HepG2 (cell line): Measurements from ENCODE around the gene CNTD1.

Source experiments
- AHR ChIP-seq: IDR thresholded peaks from 2 replicates; pipeline ENCODE4 v1.6.1; 2018; ENCODE audit warnings: missing genetic modification reagents, missing compliant biosample characterization
- CTCF ChIP-seq: sonication (generic); formaldehyde crosslinking; IDR thresholded peaks from 2 replicates; pipeline ENCODE4 v1.5.0; 2020; ENCODE audit warnings: mild to moderate bottlenecking, missing genetic modification reagents, moderate library complexity
- EP300 ChIP-seq, 3 experiments: sonication (generic) in 1 of 3; formaldehyde crosslinking in 1 of 3; IDR thresholded peaks; 2 replicates each; pipeline versions ENCODE4 v1.5.1 to v1.6.1; 2011 to 2020; ENCODE audit warnings: low read depth in 2 of 3, low read length in 2 of 3, borderline replicate concordance in 1 of 3, improper control_type of control experiment in 1 of 3, mild to moderate bottlenecking in 1 of 3, missing genetic modification reagents in 1 of 3, moderate library complexity in 1 of 3
- EZH2 ChIP-seq: conservative IDR thresholded peaks from 2 replicates; pipeline ENCODE4 v1.6.1; 2012; ENCODE audit warnings: mild to moderate bottlenecking, low read depth, low read length, moderate library complexity
- IKZF1 ChIP-seq: fragments of 450-650 bp; IDR thresholded peaks from 2 replicates; pipeline ENCODE4 v1.7.1; 2016
- MAZ ChIP-seq, 2 experiments: sonication (generic) in 1 of 2; formaldehyde crosslinking in 1 of 2; IDR thresholded peaks; 2 replicates each; pipeline versions ENCODE4 v1.5.0 to v1.6.1; 2012 to 2020; ENCODE audit warnings: low read depth in 2 of 2, mild to moderate bottlenecking in 2 of 2, borderline replicate concordance in 1 of 2, improper control_type of control experiment in 1 of 2, low read length in 1 of 2, missing genetic modification reagents in 1 of 2, moderate library complexity in 1 of 2
- MTA1 ChIP-seq: sonication (generic); formaldehyde crosslinking; IDR thresholded peaks from 2 replicates; pipeline ENCODE4 v1.4.0; 2020; ENCODE audit warnings: missing genetic modification reagents, mild to moderate bottlenecking, borderline replicate concordance
- ZNF138 ChIP-seq: sonication (generic); formaldehyde crosslinking; IDR thresholded peaks from 2 replicates; pipeline ENCODE4 v1.5.0; 2020; ENCODE audit warnings: mild to moderate bottlenecking, low read depth, missing genetic modification reagents
- TF ChIP-seq, protein P1 (sequence below): sonication (generic); formaldehyde crosslinking; IDR thresholded peaks from 2 replicates; pipeline ENCODE4 v1.4.0; 2020; ENCODE audit warnings: missing genetic modification reagents

- no peak for TF ChIP-seq EP300 (IDR thresholded peaks at IDR 0.05; ENCODE audit: low read depth in 2 of 2, low read length in 2 of 2)
- TF ChIP-seq EP300 (CRISPR knock-in tag; IDR thresholded peaks at IDR 0.05; ENCODE audit: borderline replicate concordance), result no peak
- no peak for TF ChIP-seq MTA1
- TF ChIP-seq AHR (CRISPR knock-in tag), result no peak
- no peak for TF ChIP-seq EZH2
- TF ChIP-seq ZNF138, result no peak
- TF ChIP-seq CTCF, result no peak
- TF ChIP-seq, protein P1, sequence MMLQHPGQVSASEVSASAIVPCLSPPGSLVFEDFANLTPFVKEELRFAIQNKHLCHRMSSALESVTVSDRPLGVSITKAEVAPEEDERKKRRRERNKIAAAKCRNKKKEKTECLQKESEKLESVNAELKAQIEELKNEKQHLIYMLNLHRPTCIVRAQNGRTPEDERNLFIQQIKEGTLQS, result no peak
- TF ChIP-seq IKZF1, result no peak
- no peak for TF ChIP-seq MAZ (IDR thresholded peaks at IDR 0.05; ENCODE audit: borderline replicate concordance, low read depth, low read length)
- TF ChIP-seq MAZ (CRISPR knock-in tag; IDR thresholded peaks at IDR 0.05; ENCODE audit: low read depth), result no peak
These were observed 37.1 kb downstream of the CNTD1 start for GRCh38 chr17:42835732-42836131.
